GM06990 (cell line): Measurements from ENCODE around the gene TCL1B.

Experiments
- DNase-seq: peaks from one replicate; pipeline ENCODE4 v3.0.0-alpha.2; 2011; ENCODE audit not compliant: insufficient read length; ENCODE audit errors: extremely low read depth
- H3K27me3 ChIP-seq: replicated peaks from 2 replicates; pipeline ENCODE4 v1.6.0; 2011; ENCODE audit warnings: low read length; ENCODE audit not compliant: control insufficient read depth, insufficient read depth
- H3K36me3 ChIP-seq: 2 replicates; pipeline ENCODE4 v1.5.1; 2011; ENCODE audit warnings: low read length; ENCODE audit not compliant: control insufficient read depth, insufficient read depth
- H3K4me3 ChIP-seq: replicated peaks from 2 replicates; pipeline ENCODE4 v1.5.1; 2011; ENCODE audit warnings: low read depth, mild to moderate bottlenecking, control low read depth, low read length
- TF ChIP-seq, protein P1 (sequence below): IDR thresholded peaks from 2 replicates; pipeline ENCODE4 v1.5.1; 2011; ENCODE audit warnings: low read length, control low read depth, mild to moderate bottlenecking, inconsistent platforms; ENCODE audit not compliant: insufficient read depth, poor library complexity, severe bottlenecking

TCL1B gene

DNA sequence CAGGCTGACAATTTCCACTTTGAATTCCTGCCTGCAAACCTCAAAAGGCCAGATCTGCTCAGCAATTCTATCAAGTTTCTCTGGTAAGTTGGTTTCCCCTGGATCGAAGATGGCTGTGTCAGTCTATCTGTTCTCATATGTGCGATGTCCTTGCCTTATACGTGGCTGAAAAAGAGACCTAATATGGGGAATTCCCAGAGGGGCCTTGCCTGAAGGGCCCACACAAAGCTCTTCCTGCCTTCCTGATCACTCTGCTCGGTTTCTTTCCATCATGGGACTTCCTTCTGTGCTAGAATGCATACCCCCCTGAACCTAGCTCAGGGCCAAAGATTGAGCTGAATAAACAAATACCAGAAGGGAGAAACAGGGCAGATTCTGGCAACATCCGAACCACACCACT, 13.2 kb downstream of the TCL1B start:
- Histone ChIP-seq H3K4me3 (no peak overlapping the region), H3K36me3 (no peaks in the 10 kb centered on the region), H3K27me3 (no peaks in the 10 kb centered on the region)
- peak; percentile 43 for DNase-seq
- TF ChIP-seq, protein P1, sequence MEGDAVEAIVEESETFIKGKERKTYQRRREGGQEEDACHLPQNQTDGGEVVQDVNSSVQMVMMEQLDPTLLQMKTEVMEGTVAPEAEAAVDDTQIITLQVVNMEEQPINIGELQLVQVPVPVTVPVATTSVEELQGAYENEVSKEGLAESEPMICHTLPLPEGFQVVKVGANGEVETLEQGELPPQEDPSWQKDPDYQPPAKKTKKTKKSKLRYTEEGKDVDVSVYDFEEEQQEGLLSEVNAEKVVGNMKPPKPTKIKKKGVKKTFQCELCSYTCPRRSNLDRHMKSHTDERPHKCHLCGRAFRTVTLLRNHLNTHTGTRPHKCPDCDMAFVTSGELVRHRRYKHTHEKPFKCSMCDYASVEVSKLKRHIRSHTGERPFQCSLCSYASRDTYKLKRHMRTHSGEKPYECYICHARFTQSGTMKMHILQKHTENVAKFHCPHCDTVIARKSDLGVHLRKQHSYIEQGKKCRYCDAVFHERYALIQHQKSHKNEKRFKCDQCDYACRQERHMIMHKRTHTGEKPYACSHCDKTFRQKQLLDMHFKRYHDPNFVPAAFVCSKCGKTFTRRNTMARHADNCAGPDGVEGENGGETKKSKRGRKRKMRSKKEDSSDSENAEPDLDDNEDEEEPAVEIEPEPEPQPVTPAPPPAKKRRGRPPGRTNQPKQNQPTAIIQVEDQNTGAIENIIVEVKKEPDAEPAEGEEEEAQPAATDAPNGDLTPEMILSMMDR: no peak

DNA sequence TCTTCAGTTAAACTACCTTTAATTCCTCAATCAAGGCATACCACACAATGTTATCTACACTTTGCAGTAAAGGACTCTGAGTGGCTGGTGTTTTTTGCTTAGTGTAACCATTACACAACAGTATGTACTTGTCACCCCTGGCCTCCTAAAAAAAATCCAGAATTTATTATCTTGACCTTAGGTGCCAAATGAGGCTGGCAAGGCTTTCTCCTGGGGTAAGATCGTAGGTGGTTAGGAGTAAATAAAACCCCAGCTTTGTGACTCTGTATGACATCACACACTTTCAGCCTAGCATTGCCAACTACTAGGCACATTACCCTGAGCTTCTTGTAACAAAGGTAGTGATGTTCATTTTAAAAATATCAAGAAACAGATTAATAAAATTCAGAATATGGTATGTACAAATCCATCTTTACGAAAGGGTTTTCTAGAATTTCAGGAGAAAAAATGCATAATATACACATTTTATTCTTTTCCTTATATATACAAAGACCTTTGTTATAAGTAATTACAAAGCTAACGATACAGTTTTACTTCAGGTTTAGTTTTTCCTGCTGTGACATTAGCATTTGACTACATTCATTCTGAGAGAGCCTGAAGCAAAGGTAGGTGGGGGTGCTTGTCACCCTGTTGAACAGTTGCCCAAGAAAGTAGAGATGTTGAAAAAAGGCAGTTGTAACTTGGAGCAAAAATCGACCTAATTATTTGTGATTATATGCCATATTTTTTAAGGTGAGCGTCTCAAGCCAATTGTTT, 14.2 kb downstream of the TCL1B start:
- TF ChIP-seq, protein P1: no peak
- Histone ChIP-seq H3K27me3 (no peaks in the 10 kb centered on the region), H3K4me3 (no peak overlapping the region), H3K36me3 (no peaks in the 10 kb centered on the region)
- DNase-seq: no peak

DNA sequence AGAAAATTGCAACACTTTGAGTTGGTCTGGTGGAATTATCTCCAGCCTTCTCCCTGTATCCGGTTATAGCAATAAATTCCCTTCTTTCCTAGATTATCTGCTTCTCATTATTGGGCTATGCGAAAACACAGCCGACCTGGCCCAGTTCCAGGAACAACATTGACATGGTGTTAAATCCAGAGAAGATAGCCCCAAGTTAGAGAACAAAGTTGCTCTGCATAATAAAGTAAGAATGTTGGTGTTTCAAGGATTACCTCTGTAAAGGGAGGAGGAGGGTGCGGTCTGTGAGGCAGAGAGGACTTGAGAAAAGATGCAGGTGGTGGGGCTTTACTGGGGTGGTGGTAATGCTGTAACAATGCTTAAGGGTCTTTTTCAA, 15.6 kb downstream of the TCL1B start:
- Histone ChIP-seq H3K27me3 (no peaks in the 10 kb centered on the region), H3K4me3 (no peak overlapping the region), H3K36me3 (no peaks in the 10 kb centered on the region)
- DNase-seq: no peak
- TF ChIP-seq, protein P1: no peak

DNA sequence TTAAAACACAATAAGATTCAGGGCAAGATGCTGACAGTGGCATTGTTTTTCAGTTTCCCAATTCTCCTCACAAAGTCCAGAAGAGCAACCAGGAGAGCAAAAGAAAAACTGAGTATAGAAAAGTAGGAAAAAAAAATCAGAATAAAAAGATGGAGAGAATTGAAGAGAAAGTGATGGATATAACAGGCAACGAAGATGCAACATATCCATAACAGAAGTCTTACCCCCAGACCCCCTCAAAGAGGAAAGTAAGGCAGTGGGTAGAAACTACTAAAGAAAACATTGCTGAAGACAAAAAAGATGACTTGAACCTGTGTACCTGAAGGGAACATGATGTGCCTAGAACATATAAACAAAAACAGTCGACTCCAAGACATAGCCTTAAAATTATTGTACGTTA, 17.1 kb downstream of the TCL1B start:
- Histone ChIP-seq H3K4me3 (no peak overlapping the region), H3K36me3 (no peaks in the 10 kb centered on the region), H3K27me3 (no peaks in the 10 kb centered on the region)
- TF ChIP-seq, protein P1: no peak
- DNase-seq: no peak

DNA sequence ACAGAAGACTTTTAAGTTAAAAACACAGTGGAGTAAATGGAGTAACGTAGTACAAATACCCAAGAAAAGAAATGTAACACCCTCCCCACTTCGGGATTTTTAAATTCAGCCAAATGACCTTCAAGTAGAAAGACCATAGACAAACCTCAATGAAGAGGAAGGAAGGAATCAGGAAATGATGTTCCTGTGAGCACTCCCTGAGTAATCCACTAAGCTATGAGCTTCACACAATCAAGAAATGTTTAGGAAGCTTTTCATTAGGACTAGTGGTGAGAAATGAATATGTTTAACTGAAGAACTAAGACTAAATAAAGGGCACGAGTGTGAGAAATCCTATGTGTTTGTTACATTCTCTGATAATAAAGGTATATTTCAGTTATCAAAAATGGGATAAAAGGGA, 17.6 kb downstream of the TCL1B start:
- Histone ChIP-seq H3K4me3 (no peak overlapping the region), H3K27me3 (no peaks in the 10 kb centered on the region), H3K36me3 (no peaks in the 10 kb centered on the region)
- no peak for DNase-seq
- TF ChIP-seq, protein P1: no peak

DNA sequence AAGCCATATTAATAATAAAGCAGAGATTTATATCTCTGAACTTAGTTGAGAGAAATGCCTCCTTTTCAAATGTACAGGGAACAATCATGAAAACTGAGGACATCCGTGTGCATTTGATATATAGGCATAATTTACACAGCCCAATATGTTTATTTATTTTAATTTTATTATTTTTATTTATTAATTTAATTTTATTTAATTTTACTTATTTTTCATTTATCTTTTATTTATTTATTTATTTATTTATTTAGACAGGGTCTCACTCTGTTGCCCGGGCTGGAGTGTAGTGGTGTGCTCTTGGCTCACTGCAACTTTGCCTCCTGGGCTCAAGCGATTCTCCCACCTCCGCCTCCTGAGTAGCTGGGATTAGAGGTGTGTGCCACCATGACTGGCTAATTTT, 19.3 kb downstream of the TCL1B start:
- Histone ChIP-seq H3K4me3 (no peak overlapping the region), H3K36me3 (peaks cover 2% of the 10 kb centered on the region; the same call in 1 of the 2 replicates), H3K27me3 (no peaks in the 10 kb centered on the region)
- TF ChIP-seq, protein P1: no peak
- DNase-seq: no peak
